CD4-positive, alpha-beta memory T cell (primary cell): ENCODE results near the gene AGXT. TPM values are rescaled to one million over a fixed set of nuclear protein-coding genes. Genes with fewer than 3 reads are reported as not detected.
A peak's percentile ranks its signal among the peaks of the same experiment; 100 is the strongest.

Experiments used
- CTCF ChIA-PET: fragments of 350-600 bp; sonication (Branson Sonifier 250); formaldehyde crosslinking; loops from one replicate; lab custom pipeline; 2021; ENCODE audit warnings: inconsistent platforms; ENCODE audit not compliant: partially characterized antibody; lab: Charles Lee
- POLR2A ChIA-PET: fragments of 350-600 bp; sonication (Branson Sonifier 250); formaldehyde crosslinking; loops from one replicate; lab custom pipeline; 2021; ENCODE audit not compliant: partially characterized antibody; lab: Charles Lee
- DNase-seq, 5 donors: peaks; one replicate each; pipeline versions ENCODE4 v3.0.0 to v3.0.0-alpha.2; 2020 to 2022; ENCODE audit warnings: mixed read lengths in 1 of 5
- H3K27ac ChIP-seq: one replicate; pipeline ENCODE4 v1.7.0; 2013; ENCODE audit warnings: low read depth, low read length
- H3K27me3 ChIP-seq: 2 replicates; pipeline ENCODE4 v1.7.0; 2013; ENCODE audit warnings: mild to moderate bottlenecking, low read length, moderate library complexity; ENCODE audit not compliant: insufficient read depth
- H3K36me3 ChIP-seq: 2 replicates; pipeline ENCODE4 v1.7.0; 2013; ENCODE audit warnings: mild to moderate bottlenecking, low read length, moderate library complexity; ENCODE audit not compliant: insufficient read depth
- H3K4me1 ChIP-seq: 2 replicates; pipeline ENCODE4 v1.7.0; 2013; ENCODE audit warnings: mild to moderate bottlenecking, low read length, moderate library complexity; ENCODE audit not compliant: insufficient read depth
- H3K4me3 ChIP-seq, 2 donors: one replicate each; pipeline ENCODE4 v1.7.0; 2013; ENCODE audit warnings: low read length in 2 of 2, mild to moderate bottlenecking in 1 of 2
- H3K9me3 ChIP-seq, 2 donors: one replicate each; pipeline ENCODE4 v1.7.0; 2013; ENCODE audit warnings: low read length in 2 of 2, control low read depth in 1 of 2; ENCODE audit not compliant: control insufficient read depth in 1 of 2
- H3K27ac Mint-ChIP-seq, 7 donors: one replicate each; pipeline ENCODE4 v1.8.0; 2020 to 2021; ENCODE audit warnings: mixed read lengths in 7 of 7, mild to moderate bottlenecking in 6 of 7, inconsistent platforms in 3 of 7, moderate library complexity in 3 of 7
- H3K27me3 Mint-ChIP-seq, 2 donors: one replicate each; pipeline ENCODE4 v1.8.0; 2020 to 2021; ENCODE audit warnings: mixed read lengths in 2 of 2
- H3K36me3 Mint-ChIP-seq, 2 donors: one replicate each; pipeline ENCODE4 v1.8.0; 2020 to 2021; ENCODE audit warnings: mixed read lengths in 2 of 2, inconsistent platforms in 1 of 2, mild to moderate bottlenecking in 1 of 2
- H3K4me1 Mint-ChIP-seq, 4 donors: one replicate each; pipeline ENCODE4 v1.8.0; 2020 to 2021; ENCODE audit warnings: mixed read lengths in 4 of 4, mild to moderate bottlenecking in 1 of 4
- H3K4me3 Mint-ChIP-seq, 8 donors: one replicate each; pipeline ENCODE4 v1.8.0; 2020 to 2021; ENCODE audit warnings: mixed read lengths in 8 of 8, mild to moderate bottlenecking in 7 of 8, moderate library complexity in 6 of 8, inconsistent platforms in 3 of 8
- H3K9me3 Mint-ChIP-seq, 8 donors: one replicate each; pipeline ENCODE4 v1.8.0; 2020 to 2021; ENCODE audit warnings: mixed read lengths in 8 of 8, mild to moderate bottlenecking in 5 of 8, inconsistent platforms in 3 of 8, moderate library complexity in 1 of 8
- intact Hi-C: fragments of 100-400 bp; cut with micrococcal nuclease; formaldehyde crosslinking; loops from one replicate; pipeline ENCODE4 v1.15.1; 2023
- polyA plus RNA-seq, 2 donors: library from polyadenylated mRNA; unstranded; fragments of 300-500 nt; fragmentation: Illumina TruSeq; gene quantifications; one replicate each; pipeline ENCODE4 v1.2.3, GENCODE V29; 2021
- total RNA-seq, 2 experiments: library from RNA; stranded (reverse); gene quantifications; one replicate each; pipeline ENCODE4 v1.2.3, GENCODE V29; 2021

Gene AGXT
- total and polyA plus RNA-seq, 4 experiments from 2014 or later: not detected

- H3K27ac Mint-ChIP-seq: no peak overlapping the region
- Histone ChIP-seq H3K9me3 (no peaks in the 10 kb centered on the region), H3K27ac (no peak overlapping the region), H3K4me3 (no peak overlapping the region), H3K36me3 (no peaks in the 10 kb centered on the region), H3K27me3 (no peaks in the 10 kb centered on the region), H3K4me1 (no peaks in the 10 kb centered on the region)
- no peaks in the 10 kb centered on the region for H3K9me3 Mint-ChIP-seq
- peaks cover 2 to 7% of the 10 kb centered on the region in 2 donors for H3K27me3 Mint-ChIP-seq
- peak overlapping the region in 1 of 8 donors; percentile 15 for H3K4me3 Mint-ChIP-seq
- ChIA-PET POLR2A (no interaction called here), CTCF (no interaction called here)
- no peaks in the 10 kb centered on the region for H3K4me1 Mint-ChIP-seq
- DNase-seq: peak in 1 of 5 donors; percentile 5
- intact Hi-C loops: no loop called here
- no peaks in the 10 kb centered on the region for H3K36me3 Mint-ChIP-seq
Observed at GRCh38 chr2:240871071-240871958, 2.7 kb downstream of the AGXT start.

DNA sequence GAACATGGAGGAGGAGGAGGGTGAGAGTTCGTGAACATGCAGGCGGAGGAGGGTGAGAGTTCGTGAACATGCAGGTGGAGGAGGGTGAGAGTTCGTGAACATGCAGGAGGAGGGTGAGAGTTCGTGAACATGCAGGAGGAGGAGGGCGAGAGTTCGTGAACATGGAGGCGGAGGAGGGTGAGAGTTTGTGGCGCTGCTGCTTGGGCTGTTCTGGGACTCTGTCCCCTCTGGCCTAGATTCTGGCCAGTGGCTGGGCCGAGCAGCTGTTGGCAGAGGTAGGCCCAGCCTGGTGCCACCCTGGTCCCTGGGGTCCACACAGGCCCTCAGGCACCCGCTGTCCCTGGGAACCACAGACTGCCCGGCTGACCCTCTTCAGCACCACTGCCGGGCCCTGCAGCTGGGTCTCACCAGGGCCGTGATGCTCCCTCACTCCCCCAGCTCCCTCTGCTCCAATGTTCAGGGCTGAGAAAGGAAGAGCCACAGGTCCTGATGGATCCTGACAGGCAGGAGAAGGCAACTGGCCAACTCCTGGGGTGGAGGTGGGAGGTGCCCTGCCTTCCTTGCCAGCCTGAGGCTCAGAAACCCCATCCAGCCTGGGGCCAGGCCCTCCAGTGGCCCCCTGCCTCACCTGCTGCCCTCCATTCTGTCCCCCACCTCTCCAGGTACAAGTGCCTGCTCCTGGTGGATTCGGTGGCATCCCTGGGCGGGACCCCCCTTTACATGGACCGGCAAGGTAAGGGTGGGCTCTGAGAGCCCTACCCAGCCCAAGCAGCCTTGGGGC is 3.9 kb downstream of the AGXT start:
- peak in 1 of 5 donors; percentile 13 for DNase-seq
- ChIA-PET CTCF (no interaction called here), POLR2A (no interaction called here)

GRCh38 chr2:240873098-240873788 is 4.6 kb downstream of the AGXT start:
- H3K27me3 ChIP-seq: no peaks in the 10 kb centered on the region
- CTCF ChIA-PET: no interaction called here
- no peaks in the 10 kb centered on the region for H3K4me1 ChIP-seq
- no peaks in the 10 kb centered on the region for H3K9me3 ChIP-seq
- no peaks in the 10 kb centered on the region for H3K36me3 Mint-ChIP-seq
- H3K27ac Mint-ChIP-seq: no peak overlapping the region
- no peak overlapping the region for H3K4me3 ChIP-seq
- intact Hi-C loops: no loop called here
- POLR2A ChIA-PET: no interaction called here
- H3K9me3 Mint-ChIP-seq: no peaks in the 10 kb centered on the region
- H3K36me3 ChIP-seq: no peaks in the 10 kb centered on the region
- no peak overlapping the region for H3K27ac ChIP-seq
- H3K4me3 Mint-ChIP-seq: no peak overlapping the region
- H3K4me1 Mint-ChIP-seq: no peaks in the 10 kb centered on the region
- H3K27me3 Mint-ChIP-seq: peaks cover 0 to 2% of the 10 kb centered on the region in 2 donors
- DNase-seq: peak in 1 of 5 donors; percentile 6

More for the DNA sequence above, 3.9 kb downstream of the AGXT start:
- Histone ChIP-seq H3K27me3 (no peaks in the 10 kb centered on the region), H3K27ac (no peak overlapping the region), H3K4me3 (no peak overlapping the region), H3K36me3 (no peaks in the 10 kb centered on the region), H3K9me3 (no peaks in the 10 kb centered on the region), H3K4me1 (no peaks in the 10 kb centered on the region)
- no peaks in the 10 kb centered on the region for H3K4me1 Mint-ChIP-seq
- intact Hi-C loops: no loop called here
- H3K4me3 Mint-ChIP-seq: no peak overlapping the region
- no peak overlapping the region for H3K27ac Mint-ChIP-seq
- H3K9me3 Mint-ChIP-seq: no peaks in the 10 kb centered on the region
- H3K27me3 Mint-ChIP-seq: peaks cover 0 to 2% of the 10 kb centered on the region in 2 donors
- no peaks in the 10 kb centered on the region for H3K36me3 Mint-ChIP-seq

GRCh38 chr2:240873805-240874714 is 5.4 kb downstream of the AGXT start:
- H3K36me3 Mint-ChIP-seq: no peaks in the 10 kb centered on the region
- Histone ChIP-seq H3K27ac (no peak overlapping the region), H3K27me3 (no peaks in the 10 kb centered on the region), H3K36me3 (no peaks in the 10 kb centered on the region), H3K4me3 (no peak overlapping the region), H3K9me3 (no peaks in the 10 kb centered on the region), H3K4me1 (no peaks in the 10 kb centered on the region)
- DNase-seq: peak in 1 of 5 donors; percentile 13
- H3K4me1 Mint-ChIP-seq: no peaks in the 10 kb centered on the region
- H3K27me3 Mint-ChIP-seq: peaks cover 0 to 2% of the 10 kb centered on the region in 2 donors
- no peaks in the 10 kb centered on the region for H3K9me3 Mint-ChIP-seq
- ChIA-PET CTCF (no interaction called here), POLR2A (no interaction called here)
- no peak overlapping the region for H3K27ac Mint-ChIP-seq
- no peak overlapping the region for H3K4me3 Mint-ChIP-seq
- intact Hi-C loops: no loop called here

- no peak overlapping the region for H3K27ac ChIP-seq
- H3K27me3 ChIP-seq: no peaks in the 10 kb centered on the region
- ChIA-PET CTCF (no interaction called here), POLR2A (no interaction called here)
- Mint-ChIP-seq H3K27me3 (peaks cover 0 to 2% of the 10 kb centered on the region in 2 donors), H3K4me1 (no peaks in the 10 kb centered on the region), H3K9me3 (no peaks in the 10 kb centered on the region), H3K4me3 (no peak overlapping the region), H3K36me3 (no peaks in the 10 kb centered on the region), H3K27ac (no peak overlapping the region)
- intact Hi-C loops: no loop called here
- no peak overlapping the region for H3K4me3 ChIP-seq
- peak in 1 of 5 donors; percentile 19 for DNase-seq
- H3K9me3 ChIP-seq: no peaks in the 10 kb centered on the region
- no peaks in the 10 kb centered on the region for H3K36me3 ChIP-seq
- no peaks in the 10 kb centered on the region for H3K4me1 ChIP-seq
Observed at GRCh38 chr2:240874715-240875227, 6.1 kb downstream of the AGXT start.

DNA sequence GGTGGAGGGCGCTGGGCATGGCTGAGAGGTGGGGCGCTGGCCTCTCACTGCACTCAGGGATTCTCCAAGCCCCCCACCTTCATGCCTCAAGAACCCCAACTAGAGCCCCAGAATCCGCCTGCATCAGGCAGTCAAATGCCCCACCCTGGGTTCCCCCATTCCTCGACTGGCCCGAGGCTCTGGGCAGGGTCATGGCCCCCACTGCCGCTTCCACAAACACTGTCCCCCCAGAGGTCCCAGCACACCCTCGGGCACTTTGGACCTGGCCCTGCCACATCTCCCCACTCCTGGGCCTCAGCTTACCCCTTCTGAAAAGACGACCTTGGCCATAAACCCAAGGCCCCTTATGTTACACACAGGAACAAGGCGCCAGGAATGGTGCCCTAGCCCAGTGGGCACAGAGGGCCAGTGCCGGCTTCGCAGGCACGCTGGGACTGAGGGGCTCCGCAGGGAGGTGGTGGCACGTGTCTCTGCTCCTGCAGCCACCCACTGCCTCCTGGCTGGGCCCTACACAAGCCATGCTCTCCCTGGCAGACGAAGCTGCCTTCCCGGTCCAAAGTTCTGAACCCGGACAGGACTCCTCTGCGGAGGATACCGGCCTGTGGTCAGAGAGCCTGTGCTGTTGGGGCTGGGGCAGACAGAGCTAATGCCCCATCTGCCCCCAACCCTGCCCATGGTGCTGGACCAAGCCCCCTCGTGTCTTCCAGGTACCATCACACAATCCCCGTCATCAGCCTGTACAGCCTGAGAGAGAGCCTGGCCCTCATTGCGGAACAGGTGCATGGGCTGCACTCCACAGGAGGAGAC is 6.8 kb downstream of the AGXT start:
- intact Hi-C loops: no loop called here
- no peak overlapping the region for H3K4me3 ChIP-seq
- ChIA-PET POLR2A (no interaction called here), CTCF (no interaction called here)
- peak in 1 of 5 donors; percentile 9 for DNase-seq
- no peaks in the 10 kb centered on the region for H3K36me3 ChIP-seq
- Mint-ChIP-seq H3K4me3 (no peak overlapping the region), H3K4me1 (no peaks in the 10 kb centered on the region), H3K27me3 (peaks cover 0 to 2% of the 10 kb centered on the region in 2 donors), H3K9me3 (no peaks in the 10 kb centered on the region), H3K27ac (no peak overlapping the region), H3K36me3 (no peaks in the 10 kb centered on the region)
- no peaks in the 10 kb centered on the region for H3K9me3 ChIP-seq
- H3K4me1 ChIP-seq: no peaks in the 10 kb centered on the region
- no peak overlapping the region for H3K27ac ChIP-seq
- no peaks in the 10 kb centered on the region for H3K27me3 ChIP-seq
